ENCODE results near the gene DOCK9.

- TF ChIP-seq CTCF (optimal IDR thresholded peaks at IDR 0.05 in 1 of 3, IDR thresholded peaks at IDR 0.05 in 1 of 3, conservative IDR thresholded peaks at IDR 0.05 in 1 of 3; ENCODE audit: extremely low read depth in 1 of 3, insufficient read depth in 2 of 3, low read length in 3 of 3) (no peak), EZH2 (IDR thresholded peaks at IDR 0.05; ENCODE audit: low read length) (no peak)
Measured at GRCh38 chr13:98959786-98960605, 17.9 kb downstream of the DOCK9 start.

All from keratinocyte (primary cell).